Measurements from ENCODE around the gene CBARP.

DNA sequence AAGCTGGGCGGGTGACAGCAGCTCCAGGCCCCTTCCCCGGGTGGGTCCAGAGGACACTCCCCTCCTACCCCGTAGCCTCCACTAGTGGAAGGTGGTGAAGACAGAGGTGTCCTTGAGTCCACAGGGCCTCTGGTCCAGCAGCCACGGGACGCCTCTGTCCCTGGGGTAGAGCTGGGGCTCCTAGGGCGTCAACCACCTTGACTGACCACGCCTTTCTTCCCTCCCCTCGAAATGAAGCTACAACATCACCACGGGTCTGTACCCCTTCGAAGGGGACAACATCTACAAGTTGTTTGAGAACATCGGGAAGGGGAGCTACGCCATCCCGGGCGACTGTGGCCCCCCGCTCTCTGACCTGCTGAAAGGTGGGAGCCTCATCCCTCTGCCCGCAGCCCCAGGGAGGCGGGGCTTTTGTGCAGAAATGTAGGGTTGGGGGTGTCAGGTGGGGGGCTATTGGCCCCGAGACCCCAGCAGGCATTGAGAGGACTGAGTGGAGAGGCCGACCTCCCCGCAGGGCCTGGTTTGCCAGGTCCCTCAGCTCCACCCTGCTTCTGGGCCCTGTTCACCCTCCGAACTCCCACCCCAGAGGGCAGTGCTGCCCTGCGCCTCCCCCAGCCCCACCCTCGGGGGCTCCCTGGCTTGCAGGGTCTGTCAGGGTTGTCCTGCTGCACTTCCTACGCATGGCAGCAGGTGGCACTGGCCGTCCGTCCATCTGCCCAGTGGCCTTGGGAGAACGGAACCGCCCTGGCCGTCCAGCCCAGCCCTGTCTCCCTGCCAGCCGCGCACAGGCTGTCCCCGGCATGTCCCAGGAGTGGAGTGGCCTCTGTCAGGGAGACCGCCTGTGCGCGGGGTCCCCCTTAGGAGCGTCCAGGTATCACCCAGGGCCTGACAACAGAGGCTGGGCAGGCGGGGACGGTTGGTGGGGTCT lies 16.6 kb downstream of the CBARP start:
- TF ChIP-seq POLR2AphosphoS5 (IDR thresholded peaks at IDR 0.05; ENCODE audit: borderline replicate concordance, low read depth, low read length), result no peak
- TF ChIP-seq EZH2 (IDR thresholded peaks at IDR 0.05), result no peak
- TF ChIP-seq FOXP2 (optimal IDR thresholded peaks at IDR 0.05; ENCODE audit: control extremely low read depth, extremely low read length, insufficient read depth), result no peak
